Thyroid gland (tissue), 4 donors: ENCODE results near the gene BSPH1. TPM values are rescaled to one million over a fixed set of nuclear protein-coding genes. Genes with fewer than 3 reads are reported as not detected.
"Not testable (repeated sequence)": the region's sequence is repeated elsewhere in the genome, so short reads cannot be mapped to it uniquely, and the experiment has no call there.

Experiments used
- DNase-seq, 2 donors: peaks; one replicate each; pipeline ENCODE4 v3.0.0-alpha.2; 2019
- H3K27ac ChIP-seq, 3 donors: fragments of 200-600 bp; sonication (generic); 1 replicate in 2 of 3; 2 replicates in 1 of 3; pipeline ENCODE4 v1.5.1; 2016 to 2019; ENCODE audit warnings: mild to moderate bottlenecking in 1 of 3, moderate library complexity in 1 of 3
- H3K27me3 ChIP-seq: fragments of 200-600 bp; sonication (generic); one replicate; pipeline ENCODE4 v1.5.1; 2019
- H3K36me3 ChIP-seq, 2 donors: fragments of 200-600 bp; sonication (generic); one replicate each; pipeline ENCODE4 v1.5.1; 2016 to 2019
- H3K4me1 ChIP-seq, 2 donors: fragments of 200-600 bp; sonication (generic); one replicate each; pipeline ENCODE4 v1.5.1; 2017 to 2019
- H3K4me3 ChIP-seq, 3 donors: fragments of 200-600 bp; sonication (generic); replicated peaks in 1 of 3; 1 replicate in 2 of 3; 2 replicates in 1 of 3; pipeline ENCODE4 v1.5.1; 2016; ENCODE audit warnings: mild to moderate bottlenecking in 1 of 3
- H3K9me3 ChIP-seq: fragments of 200-600 bp; sonication (generic); one replicate; pipeline ENCODE4 v1.5.1; 2017
- CTCF ChIP-seq, 6 experiments: fragments of 200-600 bp in 3 of 6; fragments of 450-650 bp in 3 of 6; sonication (generic) in 3 of 6; IDR thresholded peaks; one replicate each; pipeline ENCODE4 v1.5.1; 2016 to 2019; ENCODE audit warnings: antibody characterized with exemption in 6 of 6, mild to moderate bottlenecking in 2 of 6, inconsistent platforms in 1 of 6, moderate library complexity in 1 of 6
- POLR2A ChIP-seq, 2 donors: fragments of 450-650 bp; IDR thresholded peaks; one replicate each; pipeline ENCODE4 v1.6.1; 2017; ENCODE audit warnings: antibody characterized with exemption in 2 of 2, mild to moderate bottlenecking in 2 of 2, moderate library complexity in 1 of 2
- WGBS, 2 donors: methylation state at CpG; one replicate each; pipeline ENCODE4 v1.1.5; 2017; 5-methylcytosine and 5-hydroxymethylcytosine counted together
- intact Hi-C: fragments of 100-400 bp; cut with DNase I; formaldehyde crosslinking; loops from one replicate; pipeline ENCODE4 v1.15.1; 2023
- total RNA-seq, 4 donors: library from RNA; depleted of rRNA; stranded (reverse); fragments of >200 nt; gene quantifications; one replicate each; pipeline ENCODE4 v1.2.3, GENCODE V29; 2016

The BSPH1 gene
- total RNA-seq, 4 donors from 2014 or later: not detected

- WGBS, 2 donors: 53 to 61% methylated on average over 5 of the region's 5 CpGs
- H3K27ac ChIP-seq: no peak within 1 kb of the TSS
- no peaks in the 10 kb centered on the region for H3K36me3 ChIP-seq
- H3K4me3 ChIP-seq: no peak within 1 kb of the TSS
- TF ChIP-seq POLR2A (IDR thresholded peaks at IDR 0.05) (no peak), CTCF (IDR thresholded peaks at IDR 0.05) (no peak)
- no peaks in the 10 kb centered on the region for H3K9me3 ChIP-seq
- intact Hi-C loops: no loop called here
- no peaks in the 10 kb centered on the region for H3K4me1 ChIP-seq
- DNase-seq: no peak
- H3K27me3 ChIP-seq: no peaks in the 10 kb centered on the region
Measured at GRCh38 chr19:47994209-47994802, 2.3 kb upstream of the BSPH1 start, which contains the start of gene ELSPBP1. ELSPBP1 (plus strand) TSS chr19:47994632; CDS start chr19:48008668, 14,036 bp downstream.

GRCh38 chr19:47991191-47991808, 670 bp downstream of the BSPH1 start:
- no peaks in the 10 kb centered on the region for H3K9me3 ChIP-seq
- no peak overlapping the region for H3K4me3 ChIP-seq
- no peaks in the 10 kb centered on the region for H3K27me3 ChIP-seq
- 46 to 63% methylated on average over 10 of the region's 10 CpGs for WGBS, 2 donors
- H3K27ac ChIP-seq: no peak overlapping the region
- TF ChIP-seq POLR2A (IDR thresholded peaks at IDR 0.05) (no peak), CTCF (IDR thresholded peaks at IDR 0.05) (no peak)
- no peaks in the 10 kb centered on the region for H3K36me3 ChIP-seq
- no peaks in the 10 kb centered on the region for H3K4me1 ChIP-seq
- DNase-seq: no peak
- intact Hi-C loops: no loop called here

DNA sequence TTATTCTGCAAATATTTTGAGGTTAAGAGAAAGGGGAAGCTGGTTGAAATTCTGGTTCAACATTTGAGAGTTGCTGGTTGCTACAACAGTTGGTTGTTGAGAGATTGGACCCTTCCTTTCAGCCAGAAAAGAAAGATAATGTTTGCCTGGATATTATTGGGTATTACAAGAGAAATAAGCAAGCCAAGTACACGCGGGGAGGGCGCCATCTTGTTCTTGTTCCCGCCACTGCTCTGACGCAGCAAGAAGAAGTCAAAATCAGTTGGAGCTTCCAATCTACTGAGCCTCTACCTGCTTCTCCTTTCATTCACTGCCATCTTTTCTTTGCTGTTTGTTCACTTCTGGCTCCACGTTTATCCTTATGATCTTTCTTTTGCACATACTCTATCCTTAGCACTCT, 18.4 kb downstream of the BSPH1 start:
- no peaks in the 10 kb centered on the region for H3K4me1 ChIP-seq
- no peak overlapping the region for H3K4me3 ChIP-seq
- WGBS, 2 donors: 81 to 82% methylated on average over 6 of the region's 6 CpGs
- no peak for DNase-seq
- H3K9me3 ChIP-seq: no peaks in the 10 kb centered on the region
- intact Hi-C loops: no loop called here
- H3K27ac ChIP-seq: no peak overlapping the region
- TF ChIP-seq CTCF (IDR thresholded peaks at IDR 0.05) (no peak), POLR2A (IDR thresholded peaks at IDR 0.05) (no peak)
- no peaks in the 10 kb centered on the region for H3K27me3 ChIP-seq
- no peaks in the 10 kb centered on the region for H3K36me3 ChIP-seq

GRCh38 chr19:47955936-47956335, 36.0 kb downstream of the BSPH1 start:
- WGBS, 2 donors: 91 to 92% methylated on average over 7 to 8 of the region's 11 CpGs
- H3K9me3 ChIP-seq, H3K27me3 ChIP-seq, intact Hi-C loops, H3K4me3 ChIP-seq, H3K36me3 ChIP-seq, DNase-seq, H3K27ac ChIP-seq, H3K4me1 ChIP-seq: not testable (repeated sequence)

- WGBS, 2 donors: 40 to 53% methylated on average over 15 to 16 of the region's 21 CpGs
- H3K27ac ChIP-seq, H3K27me3 ChIP-seq, H3K9me3 ChIP-seq, H3K36me3 ChIP-seq, H3K4me3 ChIP-seq, H3K4me1 ChIP-seq, intact Hi-C loops: not testable (repeated sequence)
- peak in 1 of 2 donors; percentile 1 for DNase-seq
Measured at GRCh38 chr19:47952132-47952531, 39.8 kb downstream of the BSPH1 start.

- H3K4me3 ChIP-seq, H3K27me3 ChIP-seq, H3K9me3 ChIP-seq, intact Hi-C loops, H3K27ac ChIP-seq, H3K36me3 ChIP-seq, H3K4me1 ChIP-seq: not testable (repeated sequence)
- 86% methylated on average over 21 to 23 of the region's 24 CpGs for WGBS, 2 donors
- DNase-seq: peak in 1 of 2 donors; percentile 3
- peak in 1 of 6 experiments; percentile 8 for TF ChIP-seq CTCF (IDR thresholded peaks at IDR 0.05)
Measured at GRCh38 chr19:47949852-47950521, 42.0 kb downstream of the BSPH1 start.

GRCh38 chr19:47928581-47928980, 63.4 kb downstream of the BSPH1 start:
- H3K27me3 ChIP-seq, H3K36me3 ChIP-seq, H3K4me1 ChIP-seq, intact Hi-C loops, H3K9me3 ChIP-seq, H3K4me3 ChIP-seq, H3K27ac ChIP-seq, DNase-seq: not testable (repeated sequence)
- no CpG with 5 or more reads among the region's 20 CpGs for WGBS, 2 donors
